Fibroblast of the conjunctiva (primary cell): Measurements from ENCODE around the gene THUMPD1.
"Not testable (repeated sequence)": the region's sequence is repeated elsewhere in the genome, so short reads cannot be mapped to it uniquely, and the experiment has no call there.

Source experiments
- DNase-seq: peaks from one replicate; pipeline ENCODE4 v3.0.0-alpha.2; 2010; ENCODE audit warnings: low read depth

The THUMPD1 gene

GRCh38 chr16:20695024-20695423 lies 46.6 kb downstream of the THUMPD1 start:
- DNase-seq = no peak

GRCh38 chr16:20694096-20694495 lies 47.5 kb downstream of the THUMPD1 start:
- not testable (repeated sequence) for DNase-seq

GRCh38 chr16:20689668-20690067 lies 52.0 kb downstream of the THUMPD1 start:
- no peak for DNase-seq

- DNase-seq = no peak
Observed at GRCh38 chr16:20683812-20684211, 57.8 kb downstream of the THUMPD1 start.
